ENCODE results near the gene BCL11B.

GRCh38 chr14:99129998-99130397, 142.0 kb downstream of the BCL11B start:
- TF ChIP-seq, protein P1, sequence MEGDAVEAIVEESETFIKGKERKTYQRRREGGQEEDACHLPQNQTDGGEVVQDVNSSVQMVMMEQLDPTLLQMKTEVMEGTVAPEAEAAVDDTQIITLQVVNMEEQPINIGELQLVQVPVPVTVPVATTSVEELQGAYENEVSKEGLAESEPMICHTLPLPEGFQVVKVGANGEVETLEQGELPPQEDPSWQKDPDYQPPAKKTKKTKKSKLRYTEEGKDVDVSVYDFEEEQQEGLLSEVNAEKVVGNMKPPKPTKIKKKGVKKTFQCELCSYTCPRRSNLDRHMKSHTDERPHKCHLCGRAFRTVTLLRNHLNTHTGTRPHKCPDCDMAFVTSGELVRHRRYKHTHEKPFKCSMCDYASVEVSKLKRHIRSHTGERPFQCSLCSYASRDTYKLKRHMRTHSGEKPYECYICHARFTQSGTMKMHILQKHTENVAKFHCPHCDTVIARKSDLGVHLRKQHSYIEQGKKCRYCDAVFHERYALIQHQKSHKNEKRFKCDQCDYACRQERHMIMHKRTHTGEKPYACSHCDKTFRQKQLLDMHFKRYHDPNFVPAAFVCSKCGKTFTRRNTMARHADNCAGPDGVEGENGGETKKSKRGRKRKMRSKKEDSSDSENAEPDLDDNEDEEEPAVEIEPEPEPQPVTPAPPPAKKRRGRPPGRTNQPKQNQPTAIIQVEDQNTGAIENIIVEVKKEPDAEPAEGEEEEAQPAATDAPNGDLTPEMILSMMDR (IDR thresholded peaks at IDR 0.05; ENCODE audit: low read length), result no peak
- TF ChIP-seq EZH2 (IDR thresholded peaks at IDR 0.05; ENCODE audit: borderline replicate concordance, low read length), result no peak
